H1 (cell line): ENCODE results near the gene SKIC8.

Experiments
- ATF2 ChIP-seq: IDR thresholded peaks from 2 replicates; pipeline ENCODE4 v1.6.1; 2012; ENCODE audit warnings: low read length, inconsistent platforms
- BRCA1 ChIP-seq: IDR thresholded peaks from 2 replicates; pipeline ENCODE4 v1.6.1; 2012; ENCODE audit warnings: low read depth, low read length, improper control_type of control experiment
- CHD2 ChIP-seq: IDR thresholded peaks from 2 replicates; pipeline ENCODE4 v1.6.1; 2012; ENCODE audit warnings: low read length, improper control_type of control experiment
- GABPA ChIP-seq: IDR thresholded peaks from 2 replicates; pipeline ENCODE4 v1.6.1; 2011; ENCODE audit warnings: mild to moderate bottlenecking, low read length, moderate library complexity, borderline replicate concordance; ENCODE audit not compliant: insufficient read depth
- TF ChIP-seq, protein P1 (sequence below), 3 experiments: IDR thresholded peaks; 1 replicate in 2 of 3; 2 replicates in 1 of 3; pipeline versions ENCODE4 v1.5.1 to v1.6.1; 2011; ENCODE audit warnings: low read length in 3 of 3, mild to moderate bottlenecking in 3 of 3, inconsistent platforms in 2 of 3, low read depth in 1 of 3, moderate library complexity in 1 of 3; ENCODE audit not compliant: insufficient read depth in 1 of 3; ENCODE audit errors: control extremely low read depth in 1 of 3

DNA sequence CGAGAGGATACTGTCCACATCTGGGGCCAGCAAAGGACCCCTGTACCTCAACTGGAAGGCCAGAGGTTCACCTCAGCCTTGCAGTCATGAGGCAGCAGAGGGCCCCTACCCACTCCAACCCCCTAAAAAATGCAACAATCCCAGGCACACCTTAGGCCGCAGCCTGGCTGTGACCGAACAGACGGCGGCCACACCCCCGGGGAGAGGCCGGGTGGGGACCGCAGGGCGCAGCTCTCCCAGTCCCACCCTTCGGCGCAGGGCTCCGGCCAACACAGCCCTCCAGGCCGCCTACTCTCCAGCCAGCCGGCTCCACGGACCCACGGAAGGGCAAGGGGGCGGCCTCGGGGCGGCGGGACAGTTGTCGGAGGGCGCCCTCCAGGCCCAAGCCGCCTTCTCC is 35.5 kb downstream of the SKIC8 start:
- TF ChIP-seq GABPA: no peak
- no peak for TF ChIP-seq BRCA1
- no peak for TF ChIP-seq CHD2
- TF ChIP-seq ATF2: no peak
- TF ChIP-seq, protein P1, sequence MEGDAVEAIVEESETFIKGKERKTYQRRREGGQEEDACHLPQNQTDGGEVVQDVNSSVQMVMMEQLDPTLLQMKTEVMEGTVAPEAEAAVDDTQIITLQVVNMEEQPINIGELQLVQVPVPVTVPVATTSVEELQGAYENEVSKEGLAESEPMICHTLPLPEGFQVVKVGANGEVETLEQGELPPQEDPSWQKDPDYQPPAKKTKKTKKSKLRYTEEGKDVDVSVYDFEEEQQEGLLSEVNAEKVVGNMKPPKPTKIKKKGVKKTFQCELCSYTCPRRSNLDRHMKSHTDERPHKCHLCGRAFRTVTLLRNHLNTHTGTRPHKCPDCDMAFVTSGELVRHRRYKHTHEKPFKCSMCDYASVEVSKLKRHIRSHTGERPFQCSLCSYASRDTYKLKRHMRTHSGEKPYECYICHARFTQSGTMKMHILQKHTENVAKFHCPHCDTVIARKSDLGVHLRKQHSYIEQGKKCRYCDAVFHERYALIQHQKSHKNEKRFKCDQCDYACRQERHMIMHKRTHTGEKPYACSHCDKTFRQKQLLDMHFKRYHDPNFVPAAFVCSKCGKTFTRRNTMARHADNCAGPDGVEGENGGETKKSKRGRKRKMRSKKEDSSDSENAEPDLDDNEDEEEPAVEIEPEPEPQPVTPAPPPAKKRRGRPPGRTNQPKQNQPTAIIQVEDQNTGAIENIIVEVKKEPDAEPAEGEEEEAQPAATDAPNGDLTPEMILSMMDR (IDR thresholded peaks at IDR 0.05; ENCODE audit: control extremely low read depth in 1 of 3, insufficient read depth in 1 of 3, low read depth in 1 of 3, low read length in 3 of 3): no peak
